ENCODE measurements around the gene ZNF57. TPM values are rescaled to one million over a fixed set of nuclear protein-coding genes. Genes with fewer than 3 reads are reported as not detected.

Gene ZNF57
- 1 to 10 TPM; 1.0 to 5.5 (median 3.0) TPM for total RNA-seq
- polyA plus RNA-seq, result 1 to 10 TPM; 2.8 to 3.2 TPM
- long read RNA-seq, donor 1, transcript ZNF57-201 (4 exons, 2,003 nt), result major isoform, 6 of 7 reads
- long read RNA-seq, donor 1, partial matches to known transcripts, result 0 of 7 reads
- long read RNA-seq, donor 1, other reads (novel, unspliced or antisense), result 1 of 7 reads
- long read RNA-seq, donor 2, transcript ZNF57-201 (4 exons, 2,003 nt), result major isoform, 5 of 7 reads
- long read RNA-seq, donor 2, partial matches to known transcripts, result 0 of 7 reads
- long read RNA-seq, donor 2, other reads (novel, unspliced or antisense), result 2 of 7 reads
- long read RNA-seq, donor 3, transcript ZNF57-201 (4 exons, 2,003 nt), result major isoform, 15 of 19 reads
- long read RNA-seq, donor 3, partial matches to known transcripts, result 2 of 19 reads
- long read RNA-seq, donor 3, other reads (novel, unspliced or antisense), result 1 of 19 reads

DNA sequence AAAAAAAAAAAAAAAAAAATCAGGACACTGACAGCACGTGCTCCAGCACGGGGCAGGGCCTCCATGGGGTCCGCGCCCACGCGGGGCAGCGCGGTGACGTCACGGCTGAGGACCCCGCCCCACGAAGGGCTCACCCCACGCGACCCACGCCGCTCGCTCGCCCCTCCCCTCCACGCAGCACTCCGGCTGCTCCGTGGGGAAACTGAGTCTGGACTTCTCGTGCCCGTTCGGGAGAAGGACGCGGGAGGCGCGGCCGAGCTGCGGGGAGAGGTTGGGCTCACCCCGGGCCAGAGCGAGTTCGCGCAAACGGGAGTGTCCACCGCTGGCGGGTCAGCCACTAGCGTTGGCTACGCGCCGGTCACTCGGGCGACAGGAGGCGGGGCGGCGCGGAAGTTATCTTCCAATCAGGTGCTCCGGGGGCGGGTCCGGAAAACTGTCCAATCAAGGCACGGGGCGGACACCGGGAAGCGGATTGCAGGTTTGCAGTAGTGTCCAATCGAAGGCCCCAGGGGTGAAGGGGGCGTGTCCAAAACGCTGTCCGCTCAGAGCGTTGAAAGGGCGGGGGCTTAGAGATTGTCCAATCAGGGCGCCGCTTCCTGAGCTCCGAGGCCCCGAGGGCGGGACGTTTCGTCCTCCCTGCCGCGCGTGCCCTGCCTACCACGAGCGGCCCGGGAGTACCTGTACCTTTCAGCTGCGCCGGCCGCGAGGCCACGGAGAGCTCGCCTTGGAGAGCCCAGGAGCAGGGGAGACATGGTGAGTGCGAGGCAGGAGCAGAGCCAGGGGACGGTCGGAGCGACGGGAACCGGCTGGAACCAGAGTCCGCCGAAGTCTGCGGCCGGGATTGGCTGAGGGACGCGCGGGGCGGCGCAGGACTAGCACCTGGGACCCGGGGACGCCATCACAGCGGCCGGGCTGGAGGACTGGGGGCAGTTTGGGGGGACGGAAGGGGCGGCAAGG lies at the start of gene ZNF57:
ZNF57 (plus strand) TSS at position 633 of the 957 bp plus-strand sequence; CDS start at position 751, 118 bp downstream.
- peak within 1 kb of the TSS; percentile 31 to 90 (median 81) for H3K27ac ChIP-seq
- 0% methylated on average over 98 to 100 of the region's 100 CpGs for WGBS, 2 donors
- H3K36me3 ChIP-seq, result no peaks in the 10 kb centered on the region
- peaks cover 0 to 19% (median 11%) of the 10 kb centered on the region in 11 donors for H3K9me3 ChIP-seq
- peak within 1 kb of the TSS; percentile 54 to 94 (median 68) for H3K4me3 ChIP-seq
- intact Hi-C loops (cut with DNase I), result loop anchor here in 5 of 10 donors (2.0 to 5.0 kb wide), 4 partner anchors 42 to 50 kb away; partner anchors contain the start of gene ZNF77 (in 3 of the 5)
- H3K27me3 ChIP-seq, result no peaks in the 10 kb centered on the region
- TF ChIP-seq CTCF (IDR thresholded peaks at IDR 0.05), result no peak
- peak; percentile 98 to 100 (median 100) for ATAC-seq
- peaks cover 0 to 10% (median 6%) of the 10 kb centered on the region in 9 donors for H3K4me1 ChIP-seq
- peak; percentile 100 for DNase-seq

GRCh38 chr19:2852598-2852997 lies 48.1 kb upstream of the ZNF57 start:
- no peak overlapping the region for H3K4me3 ChIP-seq
- no peaks in the 10 kb centered on the region for H3K27me3 ChIP-seq
- no peaks in the 10 kb centered on the region for H3K4me1 ChIP-seq
- DNase-seq (no peak), ATAC-seq (no peak)
- no peak overlapping the region for H3K27ac ChIP-seq
- H3K9me3 ChIP-seq, result peaks cover 0 to 100% (median 69%) of the 10 kb centered on the region in 11 donors
- 97 to 98% methylated on average over 10 of the region's 10 CpGs for WGBS, 2 donors
- H3K36me3 ChIP-seq, result peaks cover 19 to 93% (median 52%) of the 10 kb centered on the region in 9 donors
- intact Hi-C loops (cut with DNase I), result no loop called here
- TF ChIP-seq CTCF (IDR thresholded peaks at IDR 0.05), result no peak

- DNase-seq, result no peak
- Histone ChIP-seq H3K4me3 (no peak overlapping the region), H3K27ac (no peak overlapping the region), H3K4me1 (no peaks in the 10 kb centered on the region), H3K27me3 (no peaks in the 10 kb centered on the region), H3K36me3 (peaks cover 19 to 93% (median 52%) of the 10 kb centered on the region in 9 donors), H3K9me3 (peaks cover 0 to 100% (median 66%) of the 10 kb centered on the region in 11 donors)
- intact Hi-C loops (cut with DNase I), result no loop called here
- 98 to 99% methylated on average over 11 of the region's 11 CpGs for WGBS, 2 donors
- no peak for TF ChIP-seq CTCF (IDR thresholded peaks at IDR 0.05)
- no peak for ATAC-seq
Measured at GRCh38 chr19:2853015-2853606, 47.6 kb upstream of the ZNF57 start.

Measured in heart right ventricle (tissue), 16 donors.